NOMO-1 treated with dmso at 0.1 percent for 144 hours (cell line): ENCODE data around the gene NFIB.

ENCODE experiments used
- DNase-seq: peaks from one replicate; lab custom pipeline; 2025; ENCODE audit not compliant: unreplicated experiment; lab: John Stamatoyannopoulos, UW

NFIB gene

GRCh38 chr9:14158916-14159315, 155.0 kb downstream of the NFIB start:
- no peak for DNase-seq

- no peak for DNase-seq
These were observed 155.7 kb downstream of the NFIB start for GRCh38 chr9:14158136-14158813.

- DNase-seq = no peak
These were observed 156.8 kb downstream of the NFIB start for GRCh38 chr9:14157191-14157590.

GRCh38 chr9:14156046-14156445, 157.9 kb downstream of the NFIB start:
- no peak for DNase-seq

GRCh38 chr9:14155237-14155636, 158.7 kb downstream of the NFIB start:
- DNase-seq = no peak

- no peak for DNase-seq
These were observed 160.6 kb downstream of the NFIB start for GRCh38 chr9:14153310-14153720.

- DNase-seq = no peak
These were observed 162.5 kb downstream of the NFIB start for GRCh38 chr9:14151451-14151850.

- no peak for DNase-seq
These were observed 165.3 kb downstream of the NFIB start for GRCh38 chr9:14148501-14149103.

- DNase-seq = no peak
These were observed 166.2 kb downstream of the NFIB start for GRCh38 chr9:14147738-14148137.

- no peak for DNase-seq
These were observed 167.6 kb downstream of the NFIB start for GRCh38 chr9:14146201-14146874.

GRCh38 chr9:14144215-14144614, 169.7 kb downstream of the NFIB start:
- no peak for DNase-seq

- DNase-seq = no peak
These were observed 172.2 kb downstream of the NFIB start for GRCh38 chr9:14141699-14142098.

- no peak for DNase-seq
These were observed 173.7 kb downstream of the NFIB start for GRCh38 chr9:14140096-14140697.

GRCh38 chr9:14139287-14139686, 174.7 kb downstream of the NFIB start:
- DNase-seq = no peak

GRCh38 chr9:14136646-14137370, 177.1 kb downstream of the NFIB start:
- DNase-seq = no peak

- DNase-seq = no peak
These were observed 177.8 kb downstream of the NFIB start for GRCh38 chr9:14136047-14136635.

- DNase-seq = no peak
These were observed 178.5 kb downstream of the NFIB start for GRCh38 chr9:14135421-14135820.

GRCh38 chr9:14133394-14133793, 180.5 kb downstream of the NFIB start:
- no peak for DNase-seq

GRCh38 chr9:14132775-14133174, 181.2 kb downstream of the NFIB start:
- no peak for DNase-seq

- no peak for DNase-seq
These were observed 182.4 kb downstream of the NFIB start for GRCh38 chr9:14131356-14132088.
